HG03575 (cell line): Measurements from ENCODE around the gene VWA5B2.

Experiments used
- ATAC-seq: cut with Tn5 transposase; IDR thresholded peaks from one replicate; pipeline ENCODE4 v1.9.1; 2021; ENCODE audit not compliant: unreplicated experiment, insufficient number of reproducible peaks, low FRiP score; ENCODE audit errors: extremely low read depth

VWA5B2 gene

DNA sequence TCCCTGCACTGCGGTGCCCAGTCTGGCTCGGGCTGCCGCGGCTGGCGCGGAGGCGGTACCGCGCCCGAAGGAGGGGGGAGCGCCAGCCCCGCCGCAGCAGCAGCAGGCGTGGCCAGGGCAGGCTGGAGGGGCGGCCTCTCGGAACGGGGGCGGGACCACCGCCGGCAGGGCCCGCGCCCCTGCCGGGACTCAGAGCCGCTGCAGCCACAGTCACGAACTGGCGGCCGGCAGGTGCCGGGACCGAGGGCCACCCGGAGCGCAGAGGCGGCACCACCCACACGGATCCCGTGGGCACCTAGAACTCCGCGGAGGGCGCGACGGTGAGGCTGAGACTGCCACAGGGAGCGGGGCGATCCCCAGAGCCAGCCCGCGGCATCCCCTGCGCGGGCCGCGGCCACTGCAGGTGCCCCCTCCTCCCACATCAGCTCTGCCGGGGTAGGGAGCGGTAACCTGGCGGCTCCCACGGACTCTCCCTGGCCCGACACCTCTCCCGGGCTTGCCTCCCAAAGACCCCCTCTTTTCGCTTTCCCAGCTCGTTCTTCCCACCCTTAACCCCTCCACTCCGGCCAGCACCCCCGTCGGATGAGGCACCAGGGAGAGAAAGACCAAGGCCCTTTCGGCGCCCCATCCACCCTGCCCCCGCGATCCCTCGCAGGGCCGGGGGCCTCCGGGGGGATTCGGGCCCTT, at the start of gene VWA5B2:
Gene VWA5B2, plus strand, starts transcription at position 192 of the 687 bp plus-strand sequence. CDS start 944 bp downstream, outside the sequence.
- no peak for ATAC-seq

- no peak for ATAC-seq
Measured at GRCh38 chr3:184180165-184180564, 49.2 kb upstream of the VWA5B2 start.

DNA sequence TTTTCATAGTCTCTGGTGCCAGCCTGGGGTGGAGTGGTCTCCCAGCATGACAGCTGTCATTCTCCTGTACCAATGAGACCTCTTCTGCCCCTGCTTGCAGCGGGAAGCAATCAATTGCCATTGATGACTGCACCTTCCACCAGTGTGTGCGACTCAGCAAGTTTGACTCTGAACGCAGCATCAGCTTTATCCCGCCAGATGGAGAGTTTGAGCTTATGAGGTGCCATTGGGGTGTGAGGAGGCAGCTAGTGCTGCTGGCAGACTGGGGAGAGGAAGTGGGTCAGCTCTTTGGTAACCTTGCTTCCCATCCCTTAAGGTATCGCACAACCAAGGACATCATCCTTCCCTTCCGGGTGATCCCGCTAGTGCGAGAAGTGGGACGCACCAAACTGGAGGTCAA, 47.8 kb upstream of the VWA5B2 start:
- ATAC-seq: no peak

DNA sequence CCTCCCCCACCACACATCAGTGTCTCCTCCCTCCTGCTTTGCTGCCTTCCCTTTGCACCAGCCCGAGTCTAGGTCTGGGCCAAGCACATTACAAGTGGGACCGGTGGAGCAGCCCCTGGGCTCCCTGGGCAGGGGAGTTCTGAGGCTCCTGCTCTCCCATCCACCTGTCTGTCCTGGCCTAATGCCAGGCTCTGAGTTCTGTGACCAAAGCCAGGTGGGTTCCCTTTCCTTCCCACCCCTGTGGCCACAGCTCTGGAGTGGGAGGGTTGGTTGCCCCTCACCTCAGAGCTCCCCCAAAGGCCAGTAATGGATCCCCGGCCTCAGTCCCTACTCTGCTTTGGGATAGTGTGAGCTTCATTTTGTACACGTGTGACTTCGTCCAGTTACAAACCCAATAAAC, 45.7 kb upstream of the VWA5B2 start:
- ATAC-seq: no peak

DNA sequence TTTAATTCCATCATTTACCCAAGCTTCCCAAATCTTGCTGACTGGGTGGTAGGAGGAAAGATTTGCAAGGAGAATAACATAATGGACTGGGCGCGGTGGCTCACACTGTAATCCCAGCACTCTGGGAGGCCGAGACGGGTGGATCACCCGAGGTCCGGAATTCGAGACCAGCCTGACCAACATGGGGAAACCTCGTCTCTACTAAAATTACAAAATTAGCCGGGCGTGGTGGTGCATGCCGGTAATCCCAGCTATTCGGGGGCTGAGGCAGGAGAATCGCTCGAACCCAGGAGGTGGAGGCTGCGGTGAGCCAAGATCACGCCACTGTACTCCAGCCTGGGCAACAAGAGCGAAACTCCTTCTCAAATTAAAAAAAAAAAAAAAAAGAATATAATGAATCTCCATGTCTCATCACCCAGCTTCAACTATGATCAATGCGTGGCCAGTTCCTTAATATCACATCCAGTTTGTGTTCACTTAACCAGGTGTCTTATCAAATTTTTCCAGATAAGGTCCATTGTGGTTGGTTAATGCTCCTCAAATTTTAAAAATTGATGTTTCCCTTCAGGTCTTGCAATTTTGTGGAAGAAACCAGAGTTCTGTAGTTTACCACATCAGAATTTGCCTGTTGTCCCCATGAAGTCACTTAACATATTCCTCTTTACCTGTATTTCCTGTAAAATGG, 44.7 kb upstream of the VWA5B2 start:
- no peak for ATAC-seq

- peak; percentile 63 for ATAC-seq
Measured at GRCh38 chr3:184185461-184186183, 43.8 kb upstream of the VWA5B2 start.

DNA sequence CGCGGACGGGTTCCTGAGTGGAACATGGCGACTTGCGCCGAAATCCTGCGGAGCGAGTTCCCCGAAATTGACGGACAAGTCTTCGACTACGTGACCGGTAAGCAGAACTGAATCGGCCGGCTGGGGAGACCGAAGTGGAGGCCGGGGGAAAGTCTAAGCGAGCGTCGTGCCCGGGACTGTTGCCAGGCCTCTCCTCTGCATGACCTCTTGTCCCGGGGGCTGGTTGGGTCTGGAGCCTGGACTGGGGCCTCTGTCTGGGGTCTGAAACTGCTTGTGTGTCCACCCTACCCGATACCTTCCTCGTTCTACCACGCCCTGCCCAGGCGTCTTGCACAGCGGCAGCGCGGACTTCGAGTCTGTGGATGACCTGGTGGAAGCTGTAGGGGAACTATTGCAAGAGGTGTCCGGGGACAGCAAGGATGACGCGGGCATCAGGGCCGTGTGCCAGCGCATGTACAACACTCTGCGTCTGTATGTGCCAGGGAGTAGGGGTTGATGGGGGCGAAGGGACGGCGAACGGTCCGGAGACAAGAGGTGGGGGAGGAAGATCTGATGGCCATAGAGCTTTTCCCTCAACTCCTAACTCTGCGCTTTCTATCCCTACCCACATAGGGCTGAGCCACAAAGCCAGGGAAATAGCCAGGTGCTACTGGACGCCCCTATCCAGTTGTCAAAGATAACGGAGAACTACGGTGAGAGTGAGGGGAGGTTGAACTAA, 43.0 kb upstream of the VWA5B2 start, which contains the start of gene ABCF3:
Gene ABCF3, plus strand, starts transcription at position 16 of the 718 bp plus-strand sequence. Its CDS starts 9 bp downstream, at position 25.
- no peak for ATAC-seq

GRCh38 chr3:184186902-184187207, 42.5 kb upstream of the VWA5B2 start:
- ATAC-seq: no peak

- no peak for ATAC-seq
Measured at GRCh38 chr3:184188080-184188479, 41.3 kb upstream of the VWA5B2 start.

GRCh38 chr3:184189421-184189820, 40.0 kb upstream of the VWA5B2 start:
- ATAC-seq: no peak

GRCh38 chr3:184192889-184193288, 36.5 kb upstream of the VWA5B2 start:
- ATAC-seq: no peak

GRCh38 chr3:184193991-184194539, 35.3 kb upstream of the VWA5B2 start:
- ATAC-seq: no peak

GRCh38 chr3:184196536-184196935, 32.8 kb upstream of the VWA5B2 start:
- no peak for ATAC-seq

DNA sequence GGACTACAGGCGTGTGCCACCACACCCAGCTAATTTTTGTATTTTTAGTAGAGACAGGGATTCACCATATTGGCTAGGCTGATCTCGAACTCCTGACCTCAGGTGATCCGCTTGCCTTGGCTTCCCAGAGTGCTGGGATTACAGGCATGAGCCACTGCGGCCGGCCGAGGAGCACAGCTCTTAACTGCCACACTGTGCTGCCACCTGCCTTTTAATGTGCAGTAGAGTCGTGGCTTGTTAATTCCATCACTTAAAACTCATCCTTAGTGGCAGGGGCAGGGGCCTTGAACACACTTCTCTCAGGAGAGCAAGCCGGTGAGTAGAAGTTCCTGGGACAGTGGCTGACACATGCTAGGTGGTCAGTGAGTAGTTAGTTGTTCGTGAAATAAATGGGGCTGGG, 30.9 kb upstream of the VWA5B2 start:
- ATAC-seq: no peak

- no peak for ATAC-seq
Measured at GRCh38 chr3:184200825-184201224, 28.6 kb upstream of the VWA5B2 start.

- no peak for ATAC-seq
Measured at GRCh38 chr3:184203526-184203925, 25.9 kb upstream of the VWA5B2 start.

DNA sequence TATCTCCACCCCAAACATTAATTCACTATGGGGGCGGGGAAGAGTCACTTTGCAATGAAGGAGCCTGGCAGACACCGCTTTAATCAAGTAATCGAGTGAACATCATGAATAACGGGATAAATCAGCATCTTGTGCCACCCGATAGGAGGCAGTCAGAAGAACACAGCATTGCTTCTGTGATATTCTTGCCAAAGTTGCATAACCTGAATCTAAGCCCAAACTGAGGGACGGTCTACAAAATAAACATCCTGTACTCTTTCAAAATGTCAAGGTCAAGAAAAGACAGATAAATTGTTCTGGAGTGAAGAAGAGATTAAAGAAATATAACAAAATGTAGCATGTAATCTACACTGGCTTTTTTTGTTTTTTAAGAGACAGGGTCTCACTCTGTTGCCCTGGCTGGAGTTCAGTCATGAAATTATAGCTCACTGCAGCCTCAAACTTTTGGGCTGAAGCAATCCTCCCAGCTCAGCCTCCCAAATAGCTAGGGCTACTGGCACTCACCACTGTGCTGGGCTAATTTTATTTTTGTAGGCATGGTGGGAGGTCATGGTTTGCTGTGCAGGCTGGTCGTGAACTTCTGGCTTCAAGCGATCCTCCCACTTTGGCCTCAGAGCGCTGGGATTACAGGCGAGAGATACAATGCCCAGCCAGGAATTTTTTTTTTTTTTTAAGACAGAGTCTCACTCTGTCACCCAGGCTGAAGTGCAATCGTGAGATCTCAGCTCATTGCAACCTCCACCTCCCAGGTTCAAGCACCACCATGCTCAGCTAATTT, 20.1 kb upstream of the VWA5B2 start:
- ATAC-seq: no peak

GRCh38 chr3:184211297-184211696, 18.1 kb upstream of the VWA5B2 start:
- ATAC-seq: no peak
